Retinal pigment epithelial cell (primary cell): Measurements from ENCODE around the gene LUZP1.

Experiments
- DNase-seq: peaks from one replicate; pipeline ENCODE4 v3.0.0-alpha.2; 2010; ENCODE audit warnings: low read depth
- H3K4me3 ChIP-seq: 2 replicates; pipeline ENCODE4 v1.5.1; 2011; ENCODE audit warnings: mild to moderate bottlenecking, low read length, control low read depth, moderate library complexity
- TF ChIP-seq, protein P1 (sequence below): conservative IDR thresholded peaks from 2 replicates; pipeline ENCODE4 v1.5.1; 2011; ENCODE audit warnings: low read depth, low read length, control low read depth, inconsistent platforms

LUZP1 gene

DNA sequence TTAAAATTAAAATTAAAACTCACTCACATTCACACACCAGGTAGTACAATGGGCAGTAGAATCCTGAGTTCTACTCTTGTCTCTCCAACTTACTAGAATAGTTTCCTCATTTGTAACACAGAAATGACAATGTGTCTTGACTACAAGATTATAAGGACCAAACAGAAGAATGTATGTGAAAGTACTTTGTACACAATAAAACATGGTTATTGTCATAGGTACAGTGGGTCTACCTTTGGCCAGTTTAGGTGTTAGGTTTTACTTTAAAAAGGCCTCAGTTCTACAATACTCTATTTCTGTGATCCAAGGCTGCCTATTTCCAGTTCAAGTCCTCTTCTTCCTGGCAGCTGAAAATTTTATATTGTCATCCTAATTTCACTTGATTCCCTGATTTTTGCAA is 50.2 kb downstream of the LUZP1 start:
- TF ChIP-seq, protein P1, sequence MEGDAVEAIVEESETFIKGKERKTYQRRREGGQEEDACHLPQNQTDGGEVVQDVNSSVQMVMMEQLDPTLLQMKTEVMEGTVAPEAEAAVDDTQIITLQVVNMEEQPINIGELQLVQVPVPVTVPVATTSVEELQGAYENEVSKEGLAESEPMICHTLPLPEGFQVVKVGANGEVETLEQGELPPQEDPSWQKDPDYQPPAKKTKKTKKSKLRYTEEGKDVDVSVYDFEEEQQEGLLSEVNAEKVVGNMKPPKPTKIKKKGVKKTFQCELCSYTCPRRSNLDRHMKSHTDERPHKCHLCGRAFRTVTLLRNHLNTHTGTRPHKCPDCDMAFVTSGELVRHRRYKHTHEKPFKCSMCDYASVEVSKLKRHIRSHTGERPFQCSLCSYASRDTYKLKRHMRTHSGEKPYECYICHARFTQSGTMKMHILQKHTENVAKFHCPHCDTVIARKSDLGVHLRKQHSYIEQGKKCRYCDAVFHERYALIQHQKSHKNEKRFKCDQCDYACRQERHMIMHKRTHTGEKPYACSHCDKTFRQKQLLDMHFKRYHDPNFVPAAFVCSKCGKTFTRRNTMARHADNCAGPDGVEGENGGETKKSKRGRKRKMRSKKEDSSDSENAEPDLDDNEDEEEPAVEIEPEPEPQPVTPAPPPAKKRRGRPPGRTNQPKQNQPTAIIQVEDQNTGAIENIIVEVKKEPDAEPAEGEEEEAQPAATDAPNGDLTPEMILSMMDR: no peak
- DNase-seq: no peak

DNA sequence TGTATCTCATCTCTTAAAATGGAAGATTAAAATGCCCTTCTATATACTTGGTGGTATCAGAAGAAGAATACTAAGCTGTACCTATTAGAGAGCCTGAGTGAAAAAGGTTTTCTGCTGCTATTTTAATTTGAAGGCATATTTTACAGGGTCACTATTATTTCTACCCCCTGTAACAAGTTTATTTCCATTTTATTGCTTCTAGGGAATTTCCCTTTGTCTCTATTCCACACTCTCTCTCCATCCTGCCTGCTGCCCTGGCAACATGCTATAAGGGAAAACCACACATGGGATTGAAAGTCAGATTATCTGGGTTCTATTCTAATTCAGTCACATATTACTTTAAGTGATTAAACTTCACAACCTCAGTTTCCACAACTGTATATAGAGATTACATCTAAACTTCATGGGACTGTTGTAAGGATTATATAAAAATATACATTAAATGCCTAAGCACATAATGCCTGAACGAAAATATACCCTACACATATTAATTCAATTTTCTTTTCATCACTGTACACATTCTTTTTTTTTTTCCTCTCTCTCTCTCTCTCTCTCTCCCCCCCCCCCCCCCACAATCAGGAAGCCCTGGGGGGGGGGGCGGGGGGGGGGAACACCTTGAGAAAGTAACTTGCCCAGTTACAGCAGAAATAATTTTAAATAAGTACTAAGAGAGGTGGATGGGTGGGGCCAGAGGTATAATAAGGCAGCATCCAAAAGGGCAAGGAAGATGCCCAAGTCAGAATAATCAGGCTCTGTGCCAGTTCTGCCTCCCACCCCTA is 51.5 kb downstream of the LUZP1 start:
- H3K4me3 ChIP-seq: no peak overlapping the region
- DNase-seq: no peak
- TF ChIP-seq, protein P1: no peak

More for the DNA sequence above, 50.2 kb downstream of the LUZP1 start:
- H3K4me3 ChIP-seq: no peak overlapping the region

DNA sequence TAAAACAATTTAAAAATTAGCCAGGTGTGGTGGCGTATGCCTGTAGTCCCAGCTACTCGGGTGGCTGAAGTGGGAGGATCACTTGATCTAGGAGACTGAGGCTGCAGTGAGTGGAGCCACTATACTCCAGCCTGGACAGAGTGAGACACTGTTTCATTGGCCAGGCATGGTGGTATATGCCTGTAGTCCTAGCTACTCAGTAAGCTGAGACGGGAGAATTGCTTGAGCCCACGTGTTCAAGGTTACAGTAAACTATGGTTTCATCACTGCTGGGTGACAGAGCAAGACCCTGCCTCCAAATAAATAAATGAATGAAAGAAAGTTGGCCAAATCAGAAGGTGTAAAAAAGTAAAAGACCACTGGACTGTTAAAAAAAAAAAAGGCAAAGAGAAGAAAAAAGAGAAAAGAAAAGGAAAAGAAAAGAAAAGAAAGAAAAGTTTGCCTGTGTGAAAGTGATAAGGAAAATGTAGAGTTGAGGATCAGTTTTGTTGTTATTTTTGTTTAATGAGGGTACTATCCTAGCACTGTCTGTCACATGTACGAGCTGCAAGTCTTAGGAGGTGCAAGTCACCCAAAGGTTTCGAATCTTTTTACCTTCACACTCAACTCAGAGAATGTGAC is 52.3 kb downstream of the LUZP1 start:
- TF ChIP-seq, protein P1: no peak
- no peak for DNase-seq
- H3K4me3 ChIP-seq: no peak overlapping the region

DNA sequence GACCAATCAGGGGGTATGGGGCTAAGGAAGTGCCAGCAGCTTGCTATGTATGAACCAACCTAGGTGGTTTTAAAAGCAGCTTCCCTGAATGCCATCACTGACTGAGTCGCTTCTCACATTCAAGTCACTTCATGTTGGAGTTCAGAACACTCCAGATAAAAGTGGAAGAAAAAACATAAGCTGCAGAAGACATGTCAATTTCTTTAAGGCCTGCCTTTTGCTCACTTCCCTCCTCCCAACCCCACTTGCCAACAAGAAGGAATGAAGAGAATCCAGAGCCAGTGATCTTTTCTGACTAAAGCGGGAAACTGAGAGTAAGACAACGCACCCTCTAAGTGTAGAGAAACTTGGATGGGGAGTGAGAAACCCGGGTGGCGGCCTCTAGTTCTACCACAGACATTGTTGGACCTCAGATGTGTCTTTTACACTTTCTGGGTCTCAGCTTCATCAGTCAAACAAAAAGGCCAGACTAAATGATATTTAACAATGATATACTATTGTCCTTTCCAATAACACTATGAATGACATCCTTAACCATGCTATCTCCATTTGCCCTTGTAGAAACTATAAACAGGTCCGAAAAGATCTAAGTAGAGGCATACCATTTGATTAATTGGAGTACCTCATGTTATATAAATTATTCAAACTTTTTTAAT is 54.1 kb downstream of the LUZP1 start:
- H3K4me3 ChIP-seq: no peak overlapping the region
- no peak for DNase-seq
- TF ChIP-seq, protein P1: no peak

DNA sequence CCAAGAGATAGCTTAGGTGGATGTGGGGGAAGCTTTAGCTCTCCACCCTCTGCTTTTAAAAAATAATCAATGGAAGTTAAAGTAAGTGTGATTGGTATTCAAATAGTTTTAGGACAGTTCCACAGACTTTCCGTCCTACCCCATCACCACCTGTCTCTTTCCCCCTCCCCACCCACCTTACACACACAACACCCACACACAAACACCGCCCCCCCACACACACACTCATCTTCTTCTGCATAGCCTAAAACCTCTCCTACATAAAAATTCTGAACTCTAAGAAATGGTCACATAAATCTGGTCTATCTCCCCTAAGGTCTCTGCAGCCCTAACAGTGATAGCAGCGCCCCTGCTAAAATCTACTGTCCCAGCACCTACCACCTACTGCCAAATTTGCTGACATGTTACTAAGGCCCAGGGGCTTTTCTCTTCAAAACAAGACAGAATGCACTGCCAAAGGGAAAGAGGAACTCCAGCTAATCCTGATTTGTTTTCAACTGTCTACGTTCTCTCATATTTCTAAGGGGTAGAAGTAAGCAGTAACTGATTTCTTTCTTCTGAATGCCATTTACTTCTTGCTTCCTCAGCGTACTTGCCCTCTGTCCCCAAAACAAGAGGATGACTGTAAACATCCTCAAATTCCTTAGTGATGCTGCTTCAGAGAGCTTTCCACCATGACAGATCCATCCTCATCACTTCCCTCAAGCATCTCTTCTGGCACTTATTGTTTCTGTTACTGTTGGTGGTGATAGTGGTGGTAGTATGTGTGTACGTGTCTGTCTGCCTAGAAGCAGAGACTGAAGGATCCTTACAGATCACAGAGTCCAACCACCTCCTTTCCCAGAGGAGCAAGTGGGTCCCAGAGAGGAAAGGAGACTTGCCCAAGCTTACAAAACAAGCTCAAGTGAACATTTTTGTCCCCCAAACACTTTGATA is 56.8 kb downstream of the LUZP1 start:
- no peak overlapping the region for H3K4me3 ChIP-seq
- no peak for DNase-seq
- TF ChIP-seq, protein P1: no peak

DNA sequence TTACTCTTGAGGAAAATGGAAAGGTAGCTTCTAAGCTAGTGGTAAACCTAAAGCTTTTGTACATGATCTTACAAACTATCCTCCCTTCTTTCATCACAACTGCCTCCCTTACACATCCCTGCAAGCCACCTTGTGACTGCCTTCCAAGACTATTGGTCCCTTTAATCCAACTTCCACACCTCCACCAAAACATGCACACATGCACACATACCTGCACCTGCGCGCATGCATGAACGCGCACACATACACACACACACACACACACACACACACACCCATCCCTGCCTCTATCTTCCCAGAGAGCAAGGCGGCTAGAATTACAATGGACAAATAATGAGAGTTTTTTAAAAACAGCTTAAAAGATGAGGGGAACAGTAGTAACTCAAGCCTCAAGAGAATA is 58.3 kb downstream of the LUZP1 start:
- no peak for DNase-seq
- TF ChIP-seq, protein P1: no peak
- no peak overlapping the region for H3K4me3 ChIP-seq
